IPS DF 4.7 (cell line): ENCODE measurements around the gene SRSF3.
A peak's percentile ranks its signal among the peaks of the same experiment; 100 is the strongest.

Source experiments
- DNase-seq: peaks from one replicate; pipeline ENCODE4 v3.0.0-alpha.2; 2013; ENCODE audit warnings: low spot score; ENCODE audit errors: extremely low read depth

Gene SRSF3

GRCh38 chr6:36622901-36623546, 28.9 kb downstream of the SRSF3 start:
- no peak for DNase-seq

GRCh38 chr6:36623547-36624459, 29.6 kb downstream of the SRSF3 start:
- DNase-seq, result peak; percentile 53

GRCh38 chr6:36624461-36625157, 30.4 kb downstream of the SRSF3 start:
- DNase-seq, result no peak

- no peak for DNase-seq
Measured at GRCh38 chr6:36625158-36625919, 31.2 kb downstream of the SRSF3 start.

GRCh38 chr6:36626636-36627035, 32.5 kb downstream of the SRSF3 start:
- no peak for DNase-seq

- no peak for DNase-seq
Measured at GRCh38 chr6:36627141-36627540, 33.0 kb downstream of the SRSF3 start.

- DNase-seq, result no peak
Measured at GRCh38 chr6:36627801-36628246, 33.7 kb downstream of the SRSF3 start.

- DNase-seq, result no peak
Measured at GRCh38 chr6:36629784-36630183, 35.6 kb downstream of the SRSF3 start.

- no peak for DNase-seq
Measured at GRCh38 chr6:36631326-36632011, 37.3 kb downstream of the SRSF3 start.

GRCh38 chr6:36633370-36633769, 39.2 kb downstream of the SRSF3 start:
- DNase-seq, result no peak

GRCh38 chr6:36633915-36634314, 39.8 kb downstream of the SRSF3 start:
- DNase-seq, result no peak

GRCh38 chr6:36634317-36635108, 40.4 kb downstream of the SRSF3 start:
- DNase-seq, result no peak

GRCh38 chr6:36636283-36636682, 42.1 kb downstream of the SRSF3 start:
- no peak for DNase-seq

- DNase-seq, result no peak
Measured at GRCh38 chr6:36636687-36637418, 42.7 kb downstream of the SRSF3 start.

GRCh38 chr6:36638579-36638978, 44.4 kb downstream of the SRSF3 start:
- DNase-seq, result no peak

- DNase-seq, result no peak
Measured at GRCh38 chr6:36639171-36639808, 45.1 kb downstream of the SRSF3 start.

GRCh38 chr6:36641543-36641942, 47.4 kb downstream of the SRSF3 start:
- no peak for DNase-seq

GRCh38 chr6:36642913-36643817, 49.0 kb downstream of the SRSF3 start:
- DNase-seq, result no peak
